Aorta (tissue), 5 donors: ENCODE results near the gene CPNE6. TPM values are rescaled to one million over a fixed set of nuclear protein-coding genes. Genes with fewer than 3 reads are reported as not detected.
"Not testable (repeated sequence)": the region's sequence is repeated elsewhere in the genome, so short reads cannot be mapped to it uniquely, and the experiment has no call there.

Experiments used
- ATAC-seq: fragments of 200-7000 bp; cut with Tn5 transposase; one replicate; pipeline ENCODE4 v1.9.1; 2022; ENCODE audit warnings: moderate library complexity; ENCODE audit not compliant: low FRiP score
- DNase-seq, 2 donors: peaks; one replicate each; pipeline ENCODE4 v3.0.0-alpha.2; 2020
- H3K27ac ChIP-seq, 2 donors: one replicate each; pipeline ENCODE4 v1.5.1; 2013; ENCODE audit warnings: low read length in 2 of 2, mild to moderate bottlenecking in 2 of 2, moderate library complexity in 2 of 2, control low read depth in 1 of 2, inconsistent platforms in 1 of 2, low read depth in 1 of 2
- H3K27me3 ChIP-seq, 2 donors: one replicate each; pipeline ENCODE4 v1.6.1; 2013; ENCODE audit warnings: control low read depth in 1 of 2, low read length in 1 of 2, mild to moderate bottlenecking in 1 of 2, moderate library complexity in 1 of 2; ENCODE audit not compliant: insufficient read depth in 2 of 2, control insufficient read depth in 1 of 2
- H3K36me3 ChIP-seq, 2 donors: one replicate each; pipeline ENCODE4 v1.6.1; 2013; ENCODE audit warnings: control low read depth in 1 of 2, low read length in 1 of 2, mild to moderate bottlenecking in 1 of 2; ENCODE audit not compliant: insufficient read depth in 2 of 2, control insufficient read depth in 1 of 2
- H3K4me1 ChIP-seq, 2 donors: one replicate each; pipeline ENCODE4 v1.6.1; 2013; ENCODE audit warnings: low read length in 2 of 2, control low read depth in 1 of 2, mild to moderate bottlenecking in 1 of 2, moderate library complexity in 1 of 2; ENCODE audit not compliant: insufficient read depth in 2 of 2, control insufficient read depth in 1 of 2
- H3K4me3 ChIP-seq, 2 donors: one replicate each; pipeline ENCODE4 v1.5.1; 2013; ENCODE audit warnings: low read length in 2 of 2, control low read depth in 1 of 2, mild to moderate bottlenecking in 1 of 2
- H3K9me3 ChIP-seq: one replicate; pipeline ENCODE4 v1.6.1; 2013; ENCODE audit warnings: mild to moderate bottlenecking, low read length; ENCODE audit not compliant: control insufficient read depth
- WGBS, 2 donors: extraction: QIAGEN DNeasy Blood & Tissue Kit; methylation state at CpG; one replicate each; pipeline ENCODE4 v1.1.7; 2013; 5-methylcytosine and 5-hydroxymethylcytosine counted together
- intact Hi-C, 2 donors: fragments of 100-400 bp; cut with DNase I; formaldehyde crosslinking; loops; one replicate each; pipeline versions ENCODE4 v1.14.2 to v1.15.0; 2022
- polyA plus RNA-seq, 2 donors: library from polyadenylated mRNA; stranded (reverse); fragments of 200-250 nt; gene quantifications; one replicate each; pipeline ENCODE4 v1.2.3, GENCODE V29; 2013
- total RNA-seq, 2 donors: library from RNA; stranded (reverse); fragmentation: NEBNext Ultra II Directional; extraction: Animal tissue kit (Norgen Biotek cat#: 25700); gene quantifications; one replicate each; pipeline ENCODE4 v1.2.1, GENCODE V29; 2021
- donor health status: healthy with polysubstance abuse.
- donor health status: Bipolar disorder and iron deficiency.
- donor health status: DM: no; HTN: no; CAD: no.
- donor health status: DM: no; HTN: no; CAD: no.
- donor health status: DM: yes; HTN: yes; CAD: no.

CPNE6 gene
- total and polyA plus RNA-seq, 4 donors: 0.03 to 0.99 (median 0.48) TPM

GRCh38 chr14:24037658-24038037, 33.7 kb upstream of the CPNE6 start:
- 64 to 66% methylated on average over 14 of the region's 14 CpGs for WGBS, 2 donors
- ATAC-seq (no peak), DNase-seq (no peak)
- Histone ChIP-seq H3K36me3 (no peaks in the 10 kb centered on the region), H3K4me1 (no peaks in the 10 kb centered on the region), H3K4me3 (no peak overlapping the region), H3K9me3 (peaks cover 1% of the 10 kb centered on the region), H3K27me3 (no peaks in the 10 kb centered on the region), H3K27ac (no peak overlapping the region)
- intact Hi-C loops: no loop called here

- Histone ChIP-seq H3K4me3 (no peak overlapping the region), H3K9me3 (no peaks in the 10 kb centered on the region), H3K4me1 (no peaks in the 10 kb centered on the region), H3K27me3 (no peaks in the 10 kb centered on the region), H3K27ac (no peak overlapping the region), H3K36me3 (no peaks in the 10 kb centered on the region)
- WGBS, 2 donors: 92% methylated on average over 2 of the region's 2 CpGs
- no peak for DNase-seq
- intact Hi-C loops: no loop called here
- ATAC-seq: no peak
Observed at GRCh38 chr14:24038686-24039085, 32.7 kb upstream of the CPNE6 start.

- Histone ChIP-seq H3K27me3 (no peaks in the 10 kb centered on the region), H3K9me3 (no peaks in the 10 kb centered on the region), H3K27ac (no peak overlapping the region), H3K4me3 (no peak overlapping the region), H3K36me3 (no peaks in the 10 kb centered on the region), H3K4me1 (no peaks in the 10 kb centered on the region)
- DNase-seq (no peak), ATAC-seq (no peak)
- 56 to 60% methylated on average over 2 of the region's 2 CpGs for WGBS, 2 donors
- intact Hi-C loops: no loop called here
Observed at GRCh38 chr14:24040692-24041091, 30.7 kb upstream of the CPNE6 start.

GRCh38 chr14:24042746-24043145, 28.6 kb upstream of the CPNE6 start:
- Histone ChIP-seq H3K36me3 (no peaks in the 10 kb centered on the region), H3K27me3 (no peaks in the 10 kb centered on the region), H3K27ac (no peak overlapping the region), H3K4me3 (no peak overlapping the region), H3K4me1 (no peaks in the 10 kb centered on the region), H3K9me3 (no peaks in the 10 kb centered on the region)
- intact Hi-C loops: no loop called here
- 35 to 40% methylated on average over 5 of the region's 5 CpGs for WGBS, 2 donors
- no peak for DNase-seq
- ATAC-seq: no peak

- H3K9me3 ChIP-seq, H3K36me3 ChIP-seq, H3K4me1 ChIP-seq, ATAC-seq, H3K27ac ChIP-seq, intact Hi-C loops, H3K27me3 ChIP-seq, DNase-seq, H3K4me3 ChIP-seq: not testable (repeated sequence)
- 81 to 95% methylated on average over 2 of the region's 2 CpGs for WGBS, 2 donors
Observed at GRCh38 chr14:24049002-24049401, 22.4 kb upstream of the CPNE6 start.

GRCh38 chr14:24050753-24051152, 20.6 kb upstream of the CPNE6 start:
- H3K36me3 ChIP-seq, H3K4me3 ChIP-seq, H3K9me3 ChIP-seq, DNase-seq, ATAC-seq, H3K27ac ChIP-seq, H3K4me1 ChIP-seq, intact Hi-C loops, H3K27me3 ChIP-seq: not testable (repeated sequence)
- 79 to 83% methylated on average over 8 of the region's 8 CpGs for WGBS, 2 donors

- intact Hi-C loops: no loop called here
- no peak for DNase-seq
- no peaks in the 10 kb centered on the region for H3K36me3 ChIP-seq
- H3K27me3 ChIP-seq: no peaks in the 10 kb centered on the region
- WGBS, 2 donors: 27 to 28% methylated on average over 20 of the region's 20 CpGs
- peak overlapping the region in 1 of 2 donors; percentile 45 for H3K4me3 ChIP-seq
- no peak for ATAC-seq
- H3K9me3 ChIP-seq: no peaks in the 10 kb centered on the region
- no peak overlapping the region for H3K27ac ChIP-seq
- H3K4me1 ChIP-seq: no peaks in the 10 kb centered on the region
Observed at GRCh38 chr14:24051176-24051788, 20.1 kb upstream of the CPNE6 start.

- Histone ChIP-seq H3K4me1 (no peaks in the 10 kb centered on the region), H3K36me3 (no peaks in the 10 kb centered on the region), H3K27ac (no peak within 1 kb of the TSS), H3K4me3 (peak within 1 kb of the TSS; percentile 19 to 45), H3K9me3 (no peaks in the 10 kb centered on the region), H3K27me3 (no peaks in the 10 kb centered on the region)
- DNase-seq (peak; percentile 68 to 88), ATAC-seq (peak; percentile 88)
- intact Hi-C loops: no loop called here
- WGBS, 2 donors: 1% methylated on average over 63 to 92 of the region's 92 CpGs
Observed at GRCh38 chr14:24051789-24052655, 19.3 kb upstream of the CPNE6 start, which contains the start of gene CARMIL3. TSS of gene CARMIL3 (plus strand) at chr14:24052009. CDS start at chr14:24052154, 145 bp downstream.
